GM18519 (cell line): ENCODE measurements around the gene UBE3B.
"Not testable (repeated sequence)": the region's sequence is repeated elsewhere in the genome, so short reads cannot be mapped to it uniquely, and the experiment has no call there.

Experiments used
- ATAC-seq: cut with Tn5 transposase; IDR thresholded peaks from one replicate; pipeline ENCODE4 v1.9.1; 2021; ENCODE audit warnings: mild to moderate bottlenecking, moderate library complexity; ENCODE audit not compliant: unreplicated experiment, low FRiP score

The UBE3B gene

GRCh38 chr12:109477185-109477962 is at the start of gene UBE3B, which contains the start of gene KCTD10:
UBE3B (plus strand) TSS chr12:109477634; CDS start chr12:109483552, 5,918 bp downstream.
KCTD10 (minus strand) TSS chr12:109477300; CDS start chr12:109477262, 38 bp downstream.
- ATAC-seq: peak; percentile 90

- ATAC-seq: no peak
These were observed 49.3 kb upstream of the UBE3B start for GRCh38 chr12:109428037-109428629.

- not testable (repeated sequence) for ATAC-seq
These were observed 48.6 kb upstream of the UBE3B start for GRCh38 chr12:109428804-109429203.

GRCh38 chr12:109430244-109430643 is 47.2 kb upstream of the UBE3B start:
- ATAC-seq: no peak

- ATAC-seq: no peak
These were observed 45.0 kb upstream of the UBE3B start for GRCh38 chr12:109432431-109432830.

GRCh38 chr12:109432842-109433304 is 44.6 kb upstream of the UBE3B start:
- ATAC-seq: no peak

- no peak for ATAC-seq
These were observed 43.8 kb upstream of the UBE3B start for GRCh38 chr12:109433618-109434017.

- no peak for ATAC-seq
These were observed 42.9 kb upstream of the UBE3B start for GRCh38 chr12:109434582-109434981.

- ATAC-seq: no peak
These were observed 41.8 kb upstream of the UBE3B start for GRCh38 chr12:109435428-109436187.

GRCh38 chr12:109436188-109436560 is 41.3 kb upstream of the UBE3B start:
- no peak for ATAC-seq

GRCh38 chr12:109439181-109439580 is 38.3 kb upstream of the UBE3B start:
- no peak for ATAC-seq

GRCh38 chr12:109439951-109440350 is 37.5 kb upstream of the UBE3B start:
- ATAC-seq: not testable (repeated sequence)

GRCh38 chr12:109440851-109441490 is 36.5 kb upstream of the UBE3B start:
- no peak for ATAC-seq

- no peak for ATAC-seq
These were observed 33.6 kb upstream of the UBE3B start for GRCh38 chr12:109443794-109444193.

GRCh38 chr12:109444259-109444658 is 33.2 kb upstream of the UBE3B start:
- ATAC-seq: no peak

GRCh38 chr12:109445191-109445609 is 32.2 kb upstream of the UBE3B start:
- ATAC-seq: no peak

- ATAC-seq: no peak
These were observed 30.6 kb upstream of the UBE3B start for GRCh38 chr12:109446869-109447268.

- ATAC-seq: no peak
These were observed 30.0 kb upstream of the UBE3B start for GRCh38 chr12:109447482-109447881.

GRCh38 chr12:109448272-109448671 is 29.2 kb upstream of the UBE3B start:
- no peak for ATAC-seq

- no peak for ATAC-seq
These were observed 28.6 kb upstream of the UBE3B start for GRCh38 chr12:109448707-109449390.
